DMS 273 (cell line): ENCODE results near the gene ARHGEF17.
"Not testable (repeated sequence)": the region's sequence is repeated elsewhere in the genome, so short reads cannot be mapped to it uniquely, and the experiment has no call there.

Experiments
- DNase-seq: peaks from one replicate; lab custom pipeline; 2025; ENCODE audit not compliant: unreplicated experiment; lab: John Stamatoyannopoulos, UW

The ARHGEF17 gene

DNA sequence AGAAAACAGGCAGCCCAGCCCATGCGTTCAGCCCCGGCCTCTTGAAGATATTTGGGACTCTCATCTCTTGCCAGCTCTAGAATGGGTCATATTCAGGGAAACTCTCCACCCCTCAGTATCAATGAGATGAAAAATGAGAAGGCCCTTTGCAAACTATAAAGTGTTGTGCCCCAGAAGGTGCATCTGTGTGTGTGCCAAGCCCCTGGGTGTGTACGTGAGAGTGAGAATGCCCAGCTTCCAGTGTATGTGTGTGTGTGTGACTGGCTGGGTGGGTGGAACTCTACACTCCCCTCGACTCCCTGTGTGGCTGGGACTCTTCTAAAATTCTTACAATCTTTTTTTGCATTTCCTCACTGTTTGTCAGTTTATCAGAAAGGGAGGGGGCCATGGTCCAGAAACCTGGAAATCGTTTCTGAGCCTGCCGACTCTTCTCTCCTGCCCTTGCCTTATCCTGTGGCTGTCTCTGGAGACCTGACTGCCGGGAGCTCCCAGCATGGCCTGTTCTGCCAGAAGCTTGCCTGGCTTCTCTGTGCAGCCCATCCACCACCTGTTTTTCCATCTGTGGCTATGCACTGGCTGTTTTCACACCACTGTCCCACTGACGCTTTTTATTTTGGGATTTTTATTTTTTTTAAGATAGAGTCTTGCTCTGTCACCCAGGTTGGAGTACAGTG, 34.7 kb upstream of the ARHGEF17 start:
- peak; percentile 80 for DNase-seq

- DNase-seq, result not testable (repeated sequence)
Observed at GRCh38 chr11:73274191-73274590, 33.9 kb upstream of the ARHGEF17 start.

DNA sequence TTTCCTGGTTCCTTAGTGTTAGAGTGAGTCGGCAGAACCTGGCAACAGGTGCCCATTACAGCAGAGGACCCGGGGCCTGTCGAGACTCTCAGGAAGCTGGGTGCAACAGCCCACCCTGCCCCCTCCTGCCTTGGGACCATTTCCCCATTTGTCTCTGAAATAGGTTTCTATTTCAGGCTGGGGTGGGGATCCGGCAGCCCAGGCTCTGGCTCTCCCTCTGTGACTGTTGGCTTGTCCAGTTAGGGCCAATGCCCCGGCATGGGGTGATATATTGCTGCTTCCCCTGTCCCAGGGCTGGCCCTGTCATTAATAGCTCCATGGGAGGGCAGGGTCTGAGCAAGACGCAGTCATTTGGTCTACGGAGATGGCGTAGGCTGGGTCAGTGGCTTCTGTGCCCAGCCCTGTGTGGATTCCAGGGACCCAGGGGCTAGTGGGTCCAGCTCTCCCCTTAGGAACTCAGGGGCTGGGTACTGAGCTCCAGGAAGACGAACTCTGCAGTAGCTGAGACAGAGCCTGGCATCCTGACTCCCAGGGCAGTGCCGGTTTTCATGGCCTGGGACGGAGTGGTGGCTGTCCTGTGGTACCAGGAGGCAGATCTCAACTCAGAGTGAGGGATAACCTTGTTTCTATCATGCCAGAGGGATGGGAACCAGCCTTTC, 33.2 kb upstream of the ARHGEF17 start:
- no peak for DNase-seq

GRCh38 chr11:73275381-73275750, 32.7 kb upstream of the ARHGEF17 start:
- DNase-seq, result no peak

- no peak for DNase-seq
Observed at GRCh38 chr11:73277467-73277866, 30.6 kb upstream of the ARHGEF17 start.

GRCh38 chr11:73280626-73281025, 27.4 kb upstream of the ARHGEF17 start:
- no peak for DNase-seq

GRCh38 chr11:73281201-73281741, 26.8 kb upstream of the ARHGEF17 start:
- DNase-seq, result peak; percentile 32

DNA sequence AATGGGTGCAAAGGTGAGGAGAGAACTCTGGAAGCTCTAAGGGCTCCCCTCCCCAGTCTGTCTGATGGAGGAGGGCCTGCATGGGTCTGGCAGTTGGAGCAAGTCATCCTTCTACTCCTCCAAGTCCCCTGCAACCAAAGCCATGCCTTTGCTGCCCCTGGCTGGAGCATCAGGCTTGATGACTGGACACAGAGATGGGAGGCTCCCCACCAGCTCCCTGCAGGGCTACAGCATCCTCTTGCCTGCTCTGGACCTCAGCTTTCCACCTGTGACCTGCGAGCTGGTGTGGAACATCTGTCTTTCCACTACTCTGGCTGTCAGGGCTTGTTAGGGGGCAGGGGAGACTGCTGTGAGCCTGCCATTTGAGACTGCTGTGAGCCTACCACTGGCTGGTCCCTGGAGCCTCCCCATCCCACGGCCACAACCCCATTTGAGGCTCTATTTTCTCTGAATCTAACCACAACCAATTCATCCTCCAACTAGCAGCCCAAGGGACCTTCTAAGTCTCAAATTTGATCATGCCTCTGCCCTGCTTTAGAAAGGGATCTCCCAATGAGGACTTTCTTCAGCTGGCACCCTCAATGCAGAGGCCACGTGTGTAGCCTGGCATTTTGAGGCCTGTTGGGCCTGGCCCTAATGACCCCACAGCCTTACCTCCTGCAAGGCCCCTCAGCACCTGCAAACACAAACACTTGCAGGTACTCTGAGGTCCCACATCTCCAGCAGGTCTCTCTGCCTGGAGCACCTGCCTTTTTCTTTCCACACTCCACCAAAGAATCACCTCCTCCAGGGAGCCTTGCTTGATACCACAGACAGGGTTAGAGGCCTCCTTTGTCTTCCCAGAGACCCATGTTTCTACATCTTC, 26.0 kb upstream of the ARHGEF17 start:
- no peak for DNase-seq

DNA sequence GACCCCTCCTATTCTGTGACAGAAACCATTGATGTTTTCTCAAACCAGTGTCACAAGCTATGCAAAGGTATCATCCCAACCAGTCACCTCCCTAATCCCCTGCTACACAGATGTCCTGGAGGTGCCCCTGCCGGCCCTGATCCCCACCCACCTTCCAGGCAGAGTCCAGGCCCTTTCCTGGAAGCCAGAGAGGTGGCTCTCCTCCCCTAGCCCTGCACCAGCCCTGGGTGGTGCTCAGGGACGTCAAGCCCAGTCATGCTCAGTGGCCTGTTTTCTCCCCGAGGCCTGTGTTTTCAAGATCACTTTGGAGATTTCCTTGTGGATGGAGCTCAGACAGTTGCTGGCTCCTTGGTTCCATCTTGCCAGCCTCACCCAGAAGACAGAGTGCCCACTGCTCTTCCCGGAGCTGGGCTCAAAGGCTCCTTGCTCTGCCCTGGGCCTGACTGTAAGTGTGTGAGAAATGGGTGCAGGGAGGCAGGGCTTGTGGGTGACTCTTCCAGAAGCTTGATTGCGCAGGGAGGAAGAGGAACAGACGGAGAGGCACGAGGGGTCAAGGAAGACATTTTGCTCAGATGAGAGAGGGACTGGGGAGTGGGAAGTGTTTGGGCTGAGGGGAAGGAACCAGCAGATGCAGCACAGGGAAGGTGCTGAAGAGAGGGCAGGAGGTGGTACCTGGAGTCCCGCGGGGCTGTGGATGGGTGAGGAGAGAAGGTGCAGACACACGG, 24.6 kb upstream of the ARHGEF17 start:
- no peak for DNase-seq

- no peak for DNase-seq
Observed at GRCh38 chr11:73284106-73284505, 24.0 kb upstream of the ARHGEF17 start.

- no peak for DNase-seq
Observed at GRCh38 chr11:73285721-73286120, 22.4 kb upstream of the ARHGEF17 start.

DNA sequence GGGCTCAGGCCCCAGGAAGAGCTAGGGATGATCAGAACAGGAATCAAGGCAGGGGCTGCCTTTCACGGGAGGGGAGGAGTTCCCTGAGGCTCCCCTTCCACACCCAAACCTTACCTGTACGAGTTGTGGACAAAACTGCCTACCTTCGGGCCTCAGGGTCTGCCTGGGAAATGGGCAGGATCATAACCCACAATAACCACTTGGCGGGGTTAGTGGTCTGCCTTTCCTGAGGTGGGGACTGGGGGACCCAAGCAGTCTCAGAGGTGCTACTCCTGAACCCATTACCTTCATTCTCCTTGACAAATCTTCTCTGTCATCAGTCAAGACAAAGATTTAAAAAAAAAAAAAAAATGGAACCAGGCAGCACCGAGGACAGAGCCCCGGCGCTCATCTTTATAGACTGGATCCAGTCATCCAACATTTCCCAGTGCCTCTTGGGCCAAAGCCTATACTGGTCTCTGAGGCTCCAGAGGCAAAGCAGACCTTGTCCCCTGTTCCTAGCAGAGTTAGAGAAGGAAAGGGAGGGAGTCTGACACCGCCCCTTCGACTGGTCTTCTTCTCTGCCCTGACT, 21.8 kb upstream of the ARHGEF17 start:
- no peak for DNase-seq

GRCh38 chr11:73287400-73288101, 20.5 kb upstream of the ARHGEF17 start:
- DNase-seq, result peak; percentile 18

- DNase-seq, result no peak
Observed at GRCh38 chr11:73288192-73288872, 19.7 kb upstream of the ARHGEF17 start.

- peak; percentile 80 for DNase-seq
Observed at GRCh38 chr11:73288873-73289707, 19.0 kb upstream of the ARHGEF17 start.

DNA sequence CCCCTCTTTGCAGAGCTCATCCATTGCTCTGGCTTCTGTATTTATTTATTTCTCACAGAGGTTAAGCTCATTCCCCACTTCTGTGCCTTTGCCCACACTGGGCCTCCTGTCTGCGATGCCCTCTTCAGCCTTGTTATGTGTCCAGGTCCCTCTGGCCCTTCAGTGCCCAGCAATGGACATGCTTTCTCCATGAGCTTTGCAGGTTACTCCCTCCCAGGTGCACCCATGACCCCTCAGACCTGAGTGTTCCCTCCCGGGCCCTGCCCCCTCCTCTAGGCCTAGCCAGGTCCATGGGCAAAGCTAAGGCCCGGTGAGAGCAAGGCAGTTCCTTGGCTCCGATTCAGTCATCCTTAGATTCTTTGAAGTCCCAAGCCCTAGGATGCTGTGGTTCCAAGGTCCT, 17.5 kb upstream of the ARHGEF17 start:
- no peak for DNase-seq

DNA sequence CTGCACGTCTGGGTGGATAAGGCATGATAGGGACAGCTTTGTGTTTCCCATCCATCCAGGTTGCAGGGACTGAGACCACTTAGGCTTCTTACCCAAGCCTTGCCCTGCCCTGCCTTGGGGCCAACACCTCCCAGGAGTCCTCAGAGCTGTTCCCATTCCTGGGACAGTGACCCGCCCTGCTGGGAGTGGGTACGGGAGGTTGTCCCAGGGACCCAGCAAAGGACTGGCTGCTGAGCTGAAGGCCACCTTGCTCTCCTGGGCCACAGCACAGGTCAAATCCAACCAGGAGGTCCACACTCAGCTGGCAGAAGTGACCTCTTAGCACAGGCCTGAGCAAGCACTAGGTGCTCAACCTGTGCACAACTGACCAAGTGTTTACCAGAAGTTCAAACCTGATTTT, 16.9 kb upstream of the ARHGEF17 start:
- no peak for DNase-seq

GRCh38 chr11:73291781-73292524, 16.1 kb upstream of the ARHGEF17 start:
- DNase-seq, result no peak
